ENCODE measurements around the gene MYO1A. TPM values are rescaled to one million over a fixed set of nuclear protein-coding genes. Genes with fewer than 3 reads are reported as not detected.

MYO1A gene
- total RNA-seq, 1 experiment from 2014 or later = 0.26 TPM

DNA sequence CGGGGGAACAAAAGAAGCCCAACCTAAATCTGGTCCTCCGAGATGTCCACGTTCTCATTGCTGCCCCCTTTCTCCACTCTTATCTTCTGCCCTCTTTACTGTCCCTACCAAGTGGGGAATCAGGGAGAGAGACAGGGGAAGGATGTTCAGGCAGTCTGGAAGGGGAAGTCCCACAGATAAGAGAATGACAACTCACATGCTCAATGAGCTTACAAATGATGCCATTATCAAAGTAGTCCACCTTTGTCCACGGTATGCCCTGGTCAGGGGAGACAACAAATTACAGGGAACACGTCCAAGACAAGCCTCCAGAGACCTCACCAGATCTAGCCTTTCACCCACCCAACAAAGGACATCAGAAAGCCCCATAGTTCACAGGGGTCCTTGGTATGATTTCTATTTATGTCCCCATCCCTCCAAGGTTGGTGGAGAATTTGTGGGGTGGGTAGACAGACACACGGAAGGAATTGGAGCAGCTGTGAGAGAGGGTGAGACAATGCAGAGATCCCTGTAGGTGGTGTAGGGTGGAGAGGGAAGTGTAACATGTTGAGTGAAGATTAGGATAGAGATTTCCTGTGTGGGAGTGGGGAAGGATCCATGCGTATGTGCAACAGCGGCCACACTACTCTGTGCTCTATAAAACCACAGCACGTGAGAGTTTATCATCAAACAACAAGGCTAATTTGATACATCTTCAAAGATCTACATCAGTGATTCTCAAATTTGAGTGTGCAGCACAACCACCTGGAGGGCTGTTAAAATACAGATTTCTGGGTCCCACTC, 10.7 kb downstream of the MYO1A start:
- Histone ChIP-seq H3K4me1 (ENCODE audit: insufficient read depth, low read length) (no peaks in the 10 kb centered on the region), H3K4ac (ENCODE audit: low read depth, low read length) (no peak overlapping the region), H4K20me1 (ENCODE audit: control insufficient read depth, insufficient read depth, insufficient read length) (no peaks in the 10 kb centered on the region), H2BK15ac (ENCODE audit: low read depth, low read length) (no peak overlapping the region), H2AK5ac (ENCODE audit: insufficient read length, low read length) (no peak overlapping the region), H2AFZ (ENCODE audit: low read length) (no peak overlapping the region), H3K79me1 (ENCODE audit: insufficient read depth, low read depth, low read length, poor library complexity, severe bottlenecking) (no peaks in the 10 kb centered on the region), H2BK20ac (ENCODE audit: low read depth, low read length, poor library complexity, severe bottlenecking) (no peak overlapping the region), H3K23me2 (ENCODE audit: insufficient read length, low read depth, low read length, poor library complexity, severe bottlenecking) (no peaks in the 10 kb centered on the region), H3K56ac (ENCODE audit: insufficient read length, low read depth, low read length) (no peak overlapping the region), H2BK5ac (ENCODE audit: insufficient read length, low read length) (no peak overlapping the region), H3K9ac (ENCODE audit: extremely low read depth, insufficient read length, low read length) (no peak overlapping the region), H3K27me3 (ENCODE audit: insufficient read depth, low read length) (no peaks in the 10 kb centered on the region), H3K79me2 (ENCODE audit: insufficient read depth, low read length) (no peaks in the 10 kb centered on the region), H4K91ac (ENCODE audit: insufficient read length, low read depth, low read length) (no peak overlapping the region), H2BK12ac (ENCODE audit: insufficient read length, low read depth, low read length) (no peak overlapping the region), H3K9me3 (ENCODE audit: control insufficient read depth, low read depth, low read length) (no peaks in the 10 kb centered on the region), H3K23ac (ENCODE audit: insufficient read length, low read depth, low read length) (no peak overlapping the region), H3K27ac (ENCODE audit: insufficient read length, low read depth, low read length) (no peak overlapping the region), H3K4me2 (ENCODE audit: insufficient read depth, insufficient read length, low read length) (no peak overlapping the region), H3K14ac (ENCODE audit: insufficient read depth, low read length) (no peak overlapping the region), H2BK120ac (ENCODE audit: low read depth, low read length, poor library complexity, severe bottlenecking) (no peak overlapping the region), H4K8ac (replicated peaks; ENCODE audit: insufficient read length, low read depth, low read length) (no peak overlapping the region), H3T11ph (ENCODE audit: low read length) (no peak overlapping the region), H3K18ac (ENCODE audit: insufficient read length, low read depth, low read length) (no peak overlapping the region), H4K5ac (ENCODE audit: insufficient read length, low read depth, low read length) (no peak overlapping the region)
- H3K27me3 Mint-ChIP-seq (ENCODE audit: low read depth) = peaks cover 8% of the 10 kb centered on the region
- WGBS (ENCODE audit: extremely low coverage, insufficient read length, low lambda C conversion rate) = no CpG with 5 or more reads among the region's 9 CpGs
- H3K9me3 Mint-ChIP-seq = no peaks in the 10 kb centered on the region
- DNase-seq = no peak
- peaks cover 7% of the 10 kb centered on the region in 2 experiments for H3K4me1 Mint-ChIP-seq
- TF ChIP-seq, protein P1, sequence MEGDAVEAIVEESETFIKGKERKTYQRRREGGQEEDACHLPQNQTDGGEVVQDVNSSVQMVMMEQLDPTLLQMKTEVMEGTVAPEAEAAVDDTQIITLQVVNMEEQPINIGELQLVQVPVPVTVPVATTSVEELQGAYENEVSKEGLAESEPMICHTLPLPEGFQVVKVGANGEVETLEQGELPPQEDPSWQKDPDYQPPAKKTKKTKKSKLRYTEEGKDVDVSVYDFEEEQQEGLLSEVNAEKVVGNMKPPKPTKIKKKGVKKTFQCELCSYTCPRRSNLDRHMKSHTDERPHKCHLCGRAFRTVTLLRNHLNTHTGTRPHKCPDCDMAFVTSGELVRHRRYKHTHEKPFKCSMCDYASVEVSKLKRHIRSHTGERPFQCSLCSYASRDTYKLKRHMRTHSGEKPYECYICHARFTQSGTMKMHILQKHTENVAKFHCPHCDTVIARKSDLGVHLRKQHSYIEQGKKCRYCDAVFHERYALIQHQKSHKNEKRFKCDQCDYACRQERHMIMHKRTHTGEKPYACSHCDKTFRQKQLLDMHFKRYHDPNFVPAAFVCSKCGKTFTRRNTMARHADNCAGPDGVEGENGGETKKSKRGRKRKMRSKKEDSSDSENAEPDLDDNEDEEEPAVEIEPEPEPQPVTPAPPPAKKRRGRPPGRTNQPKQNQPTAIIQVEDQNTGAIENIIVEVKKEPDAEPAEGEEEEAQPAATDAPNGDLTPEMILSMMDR (conservative IDR thresholded peaks at IDR 0.05) = no peak
- H3K36me3 Mint-ChIP-seq (ENCODE audit: insufficient read depth in 1 of 3, low read depth in 3 of 3) = peaks cover 0 to 2% (median 0%) of the 10 kb centered on the region in 3 experiments; a peak in 2 of 7 replicates
- H3K4me3 Mint-ChIP-seq = no peak overlapping the region
- H3K27ac Mint-ChIP-seq = no peak overlapping the region

Measured in H9 (cell line).